ENCODE data around the gene SMIM15.

Gene SMIM15

GRCh38 chr5:61139931-61140330, 22.3 kb downstream of the SMIM15 start:
- TF ChIP-seq POLR2A (IDR thresholded peaks at IDR 0.05; ENCODE audit: low read depth, low read length): no peak
- DNase-seq (ENCODE audit: insufficient read length, low spot score): no peak
- no peak for FAIRE-seq

- peak; percentile 78 for FAIRE-seq
- TF ChIP-seq POLR2A (IDR thresholded peaks at IDR 0.05; ENCODE audit: low read depth, low read length): no peak
- DNase-seq (ENCODE audit: insufficient read length, low spot score): no peak
Observed at GRCh38 chr5:61139094-61139873, 23.0 kb downstream of the SMIM15 start.

GRCh38 chr5:61137835-61138234, 24.4 kb downstream of the SMIM15 start:
- TF ChIP-seq POLR2A (IDR thresholded peaks at IDR 0.05; ENCODE audit: low read depth, low read length): no peak
- no peak for DNase-seq (ENCODE audit: insufficient read length, low spot score)
- FAIRE-seq: no peak

GRCh38 chr5:61132559-61132958, 29.7 kb downstream of the SMIM15 start:
- no peak for TF ChIP-seq POLR2A (IDR thresholded peaks at IDR 0.05; ENCODE audit: low read depth, low read length)
- DNase-seq (ENCODE audit: insufficient read length, low spot score) (no peak), FAIRE-seq (peak; percentile 90)

GRCh38 chr5:61130289-61130688, 32.0 kb downstream of the SMIM15 start:
- TF ChIP-seq POLR2A (IDR thresholded peaks at IDR 0.05; ENCODE audit: low read depth, low read length): no peak
- no peak for DNase-seq (ENCODE audit: insufficient read length, low spot score)
- no peak for FAIRE-seq

- DNase-seq (ENCODE audit: insufficient read length, low spot score): no peak
- TF ChIP-seq POLR2A (IDR thresholded peaks at IDR 0.05; ENCODE audit: low read depth, low read length): no peak
- peak; percentile 6 for FAIRE-seq
Observed at GRCh38 chr5:61123145-61123544, 39.1 kb downstream of the SMIM15 start.

GRCh38 chr5:61120534-61120933, 41.7 kb downstream of the SMIM15 start:
- no peak for TF ChIP-seq POLR2A (IDR thresholded peaks at IDR 0.05; ENCODE audit: low read depth, low read length)
- peak; percentile 57 for FAIRE-seq
- no peak for DNase-seq (ENCODE audit: insufficient read length, low spot score)

GRCh38 chr5:61119066-61119465, 43.2 kb downstream of the SMIM15 start:
- FAIRE-seq (no peak), DNase-seq (ENCODE audit: insufficient read length, low spot score) (no peak)
- no peak for TF ChIP-seq POLR2A (IDR thresholded peaks at IDR 0.05; ENCODE audit: low read depth, low read length)

- TF ChIP-seq POLR2A (IDR thresholded peaks at IDR 0.05; ENCODE audit: low read depth, low read length): no peak
- DNase-seq (ENCODE audit: insufficient read length, low spot score): no peak
- FAIRE-seq: no peak
Observed at GRCh38 chr5:61115968-61116367, 46.3 kb downstream of the SMIM15 start.

- TF ChIP-seq POLR2A (IDR thresholded peaks at IDR 0.05; ENCODE audit: low read depth, low read length): no peak
- FAIRE-seq (no peak), DNase-seq (ENCODE audit: insufficient read length, low spot score) (no peak)
Observed at GRCh38 chr5:61114441-61114840, 47.8 kb downstream of the SMIM15 start.

Data from H54 (cell line).